Peyer's patch (tissue), 4 donors: ENCODE data around the gene VTA1.

ENCODE experiments used
- POLR2A ChIP-seq, 2 donors: fragments of 450-650 bp; IDR thresholded peaks; one replicate each; pipeline ENCODE4 v1.5.1; 2017; ENCODE audit warnings: antibody characterized with exemption in 2 of 2, mild to moderate bottlenecking in 2 of 2, moderate library complexity in 2 of 2
- TF ChIP-seq, protein P1 (sequence below), 6 experiments: fragments of 450-650 bp in 4 of 6; fragments of 200-600 bp in 2 of 6; sonication (generic) in 1 of 6; IDR thresholded peaks; one replicate each; pipeline ENCODE4 v1.5.1; 2017 to 2019; ENCODE audit warnings: antibody characterized with exemption in 6 of 6, mild to moderate bottlenecking in 3 of 6, moderate library complexity in 1 of 6

DNA sequence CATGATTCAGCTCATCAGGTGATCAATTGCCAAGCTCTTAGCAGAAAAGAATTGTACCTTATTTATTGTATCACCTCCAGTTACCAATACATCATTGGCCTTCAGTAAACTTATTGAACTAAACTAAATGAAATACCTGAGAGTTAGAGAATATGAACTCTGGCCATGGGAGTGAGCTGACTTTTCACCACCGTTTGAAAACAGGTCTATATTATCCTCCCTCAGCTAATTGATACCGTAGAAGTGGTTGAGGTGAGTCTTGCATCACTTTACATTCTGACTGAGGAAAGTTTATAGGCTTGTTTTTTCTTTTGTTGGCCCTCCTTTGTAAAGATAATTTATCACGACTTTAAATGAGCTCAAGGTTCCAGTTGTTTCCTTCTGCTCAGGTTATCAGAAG lies 102.2 kb downstream of the VTA1 start:
- TF ChIP-seq, protein P1, sequence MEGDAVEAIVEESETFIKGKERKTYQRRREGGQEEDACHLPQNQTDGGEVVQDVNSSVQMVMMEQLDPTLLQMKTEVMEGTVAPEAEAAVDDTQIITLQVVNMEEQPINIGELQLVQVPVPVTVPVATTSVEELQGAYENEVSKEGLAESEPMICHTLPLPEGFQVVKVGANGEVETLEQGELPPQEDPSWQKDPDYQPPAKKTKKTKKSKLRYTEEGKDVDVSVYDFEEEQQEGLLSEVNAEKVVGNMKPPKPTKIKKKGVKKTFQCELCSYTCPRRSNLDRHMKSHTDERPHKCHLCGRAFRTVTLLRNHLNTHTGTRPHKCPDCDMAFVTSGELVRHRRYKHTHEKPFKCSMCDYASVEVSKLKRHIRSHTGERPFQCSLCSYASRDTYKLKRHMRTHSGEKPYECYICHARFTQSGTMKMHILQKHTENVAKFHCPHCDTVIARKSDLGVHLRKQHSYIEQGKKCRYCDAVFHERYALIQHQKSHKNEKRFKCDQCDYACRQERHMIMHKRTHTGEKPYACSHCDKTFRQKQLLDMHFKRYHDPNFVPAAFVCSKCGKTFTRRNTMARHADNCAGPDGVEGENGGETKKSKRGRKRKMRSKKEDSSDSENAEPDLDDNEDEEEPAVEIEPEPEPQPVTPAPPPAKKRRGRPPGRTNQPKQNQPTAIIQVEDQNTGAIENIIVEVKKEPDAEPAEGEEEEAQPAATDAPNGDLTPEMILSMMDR (IDR thresholded peaks at IDR 0.05) = no peak
- TF ChIP-seq POLR2A (IDR thresholded peaks at IDR 0.05) = no peak
